Endometrium (tissue), 2 donors: Measurements from ENCODE around the gene IPO7.
"Not testable (repeated sequence)": the region's sequence is repeated elsewhere in the genome, so short reads cannot be mapped to it uniquely, and the experiment has no call there.

Source experiments
- FAIRE-seq: peaks from 2 replicates; lab custom pipeline; 2012; peaks lifted over from hg19 to GRCh38; lab: Jason Lieb, UNC
- donor health status: control.
- donor health status: control.

IPO7 gene

DNA sequence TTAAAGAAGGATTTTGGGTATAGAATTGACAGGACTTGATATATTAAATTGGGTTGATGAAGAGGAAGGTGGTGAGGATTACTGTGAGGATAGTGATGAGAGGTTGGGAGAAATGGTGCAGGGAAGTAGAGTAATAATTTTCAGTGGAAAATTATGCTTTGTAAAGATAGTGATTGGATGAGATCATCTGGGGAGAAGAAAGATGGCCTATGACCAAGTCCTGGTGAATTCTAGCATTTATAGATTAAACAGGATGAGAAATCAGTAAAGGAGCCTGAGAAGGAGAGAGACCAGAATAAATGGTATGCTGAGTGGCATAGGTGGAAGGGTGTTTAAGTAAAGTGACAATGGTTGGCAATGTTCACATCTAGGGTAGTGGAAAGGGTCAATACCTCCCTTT is 15.0 kb downstream of the IPO7 start:
- FAIRE-seq = no peak

DNA sequence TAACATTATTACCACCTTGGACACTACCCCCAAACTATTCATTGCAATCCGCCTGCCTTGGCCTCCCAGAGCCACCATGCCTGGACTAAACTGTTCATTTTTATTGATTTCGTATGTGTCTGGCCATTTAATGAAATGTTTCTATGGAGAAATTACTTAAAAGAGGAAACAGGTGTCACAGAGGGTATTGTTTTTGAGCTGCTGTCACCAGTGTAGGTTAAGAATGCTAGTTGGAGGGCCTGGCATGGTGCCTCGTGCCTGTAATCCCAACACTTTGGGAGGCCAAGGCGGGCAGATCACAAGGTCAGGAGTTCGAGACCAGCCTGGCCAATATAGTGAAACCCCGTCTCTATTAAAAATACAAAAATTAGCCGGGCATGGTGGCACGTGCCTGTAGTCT is 17.4 kb downstream of the IPO7 start:
- not testable (repeated sequence) for FAIRE-seq

DNA sequence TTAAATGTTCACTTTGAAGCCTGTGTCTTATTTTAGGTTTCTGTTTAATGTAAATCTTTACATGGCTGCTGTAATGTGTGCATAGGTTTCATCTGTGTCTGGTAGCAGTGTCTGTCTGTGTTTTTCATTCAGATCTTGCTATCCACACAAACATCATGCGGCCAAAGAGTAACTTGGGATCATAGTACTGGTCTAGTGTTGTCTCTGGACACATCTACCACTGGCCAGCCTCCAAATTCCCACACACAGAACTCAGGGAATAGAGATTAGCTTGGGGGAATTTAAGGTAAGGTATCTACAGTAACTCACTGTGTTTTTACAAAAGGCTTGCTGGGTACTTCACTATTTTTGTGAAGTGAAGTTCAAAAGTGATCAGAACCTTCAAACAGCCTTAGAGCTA is 44.3 kb downstream of the IPO7 start:
- FAIRE-seq = no peak

DNA sequence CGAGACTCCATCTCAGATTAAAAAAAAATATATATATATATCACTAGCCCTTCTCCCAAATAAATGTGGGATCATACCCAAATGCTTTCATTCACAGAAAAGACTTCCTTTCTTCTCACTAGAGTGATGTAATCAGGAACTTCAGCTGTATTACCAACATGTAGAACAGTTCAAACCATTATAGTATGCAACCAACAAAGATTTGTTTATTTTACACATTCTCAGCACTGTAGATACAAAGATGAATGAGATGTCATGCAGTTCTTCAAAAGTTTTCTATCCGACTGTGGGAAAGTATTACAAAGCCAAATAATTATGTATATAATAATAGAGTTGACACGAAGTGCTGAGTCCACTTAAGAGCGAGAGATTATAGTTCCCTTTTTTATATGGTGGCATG is 54.2 kb downstream of the IPO7 start:
- FAIRE-seq = no peak

DNA sequence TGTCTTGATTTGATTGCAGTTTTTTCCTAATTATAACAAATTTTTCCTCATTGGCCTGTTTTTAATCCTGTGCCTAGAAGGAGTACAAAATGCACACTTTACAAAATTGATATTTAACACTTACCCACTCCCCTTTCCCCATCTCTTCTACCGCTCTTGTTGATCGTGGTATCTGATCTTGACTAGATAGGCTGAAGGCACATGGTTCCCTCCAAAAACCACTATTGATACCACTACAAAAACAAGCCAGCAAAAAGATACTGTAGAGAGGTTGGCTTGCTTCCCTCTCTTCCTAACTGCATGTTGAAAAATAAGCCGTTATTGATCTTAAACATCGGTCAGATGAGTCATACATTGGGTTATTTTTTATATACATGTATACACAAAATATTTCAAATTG is 61.8 kb downstream of the IPO7 start:
- FAIRE-seq = no peak

DNA sequence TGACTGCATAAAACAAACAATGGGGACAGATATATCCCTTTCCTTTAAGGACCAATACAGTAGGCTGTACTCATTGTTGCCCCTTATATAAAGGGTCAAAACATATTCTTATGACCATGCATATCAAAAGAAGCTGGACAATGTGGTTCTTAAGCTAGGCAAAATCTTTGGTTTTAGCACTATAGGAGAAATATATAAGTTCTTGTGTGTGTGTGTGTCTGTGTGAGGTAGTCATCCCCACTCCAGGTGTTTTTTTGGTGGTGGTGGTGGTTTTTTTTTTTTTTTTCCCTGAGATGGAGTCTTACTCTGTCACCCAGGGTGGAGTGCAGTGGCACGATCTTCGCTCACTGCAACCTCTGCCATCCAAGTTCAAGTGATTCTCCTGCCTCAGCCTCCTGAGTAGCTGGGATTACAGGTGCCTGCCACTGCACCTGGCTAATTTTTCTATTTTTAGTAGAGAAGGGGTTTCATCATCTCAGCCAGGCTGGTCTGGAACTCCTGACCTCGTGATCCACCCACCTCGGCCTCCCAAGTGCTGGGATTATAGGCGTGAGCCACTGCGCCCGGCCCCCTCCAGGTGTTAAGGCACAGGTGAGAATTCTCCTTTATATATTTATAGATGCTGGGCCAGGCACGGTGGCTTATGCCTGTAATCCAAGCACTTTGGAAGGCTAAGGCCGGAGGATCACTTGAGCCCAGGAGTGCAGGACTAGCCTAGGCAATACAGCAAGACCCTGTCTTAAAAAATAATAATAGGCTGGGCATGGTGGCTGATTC is 64.3 kb downstream of the IPO7 start:
- no peak for FAIRE-seq

DNA sequence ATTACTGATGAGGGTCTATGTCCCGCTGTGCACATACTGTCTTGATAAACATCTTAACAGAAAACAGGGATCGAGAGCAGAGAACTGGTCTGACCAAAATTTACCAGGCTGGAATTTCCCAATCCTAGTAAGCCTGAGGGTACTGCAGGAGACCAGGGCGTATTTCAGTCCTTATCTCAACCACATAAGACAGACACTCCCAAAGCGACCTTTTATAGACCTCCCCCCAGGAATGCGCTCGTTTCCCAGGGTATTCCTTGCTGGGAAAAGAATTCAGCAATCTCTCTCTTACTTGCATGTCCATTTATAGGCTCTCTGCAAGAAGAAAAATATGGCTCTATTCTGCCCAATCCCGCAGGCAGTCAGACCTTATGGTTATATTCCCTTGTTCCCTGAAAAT is 67.6 kb downstream of the IPO7 start:
- not testable (repeated sequence) for FAIRE-seq

DNA sequence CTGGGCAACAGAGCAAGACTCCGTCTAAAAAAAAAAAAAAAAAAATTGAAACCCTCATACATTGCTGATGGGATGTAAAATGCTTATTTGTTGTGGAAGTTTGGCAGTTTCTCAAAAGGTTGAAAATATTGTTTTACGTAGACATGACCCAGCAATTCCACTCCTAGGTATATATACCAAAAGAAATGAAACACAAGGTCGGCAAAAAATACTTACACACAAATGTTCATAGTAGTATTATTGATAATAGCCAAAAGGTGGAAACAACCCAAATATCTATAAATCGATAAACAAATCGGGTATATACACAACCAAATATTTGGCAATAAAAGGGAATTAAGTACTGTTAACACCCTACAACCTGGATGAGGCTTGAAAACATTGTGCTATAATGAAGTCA is 71.3 kb downstream of the IPO7 start:
- no peak for FAIRE-seq

DNA sequence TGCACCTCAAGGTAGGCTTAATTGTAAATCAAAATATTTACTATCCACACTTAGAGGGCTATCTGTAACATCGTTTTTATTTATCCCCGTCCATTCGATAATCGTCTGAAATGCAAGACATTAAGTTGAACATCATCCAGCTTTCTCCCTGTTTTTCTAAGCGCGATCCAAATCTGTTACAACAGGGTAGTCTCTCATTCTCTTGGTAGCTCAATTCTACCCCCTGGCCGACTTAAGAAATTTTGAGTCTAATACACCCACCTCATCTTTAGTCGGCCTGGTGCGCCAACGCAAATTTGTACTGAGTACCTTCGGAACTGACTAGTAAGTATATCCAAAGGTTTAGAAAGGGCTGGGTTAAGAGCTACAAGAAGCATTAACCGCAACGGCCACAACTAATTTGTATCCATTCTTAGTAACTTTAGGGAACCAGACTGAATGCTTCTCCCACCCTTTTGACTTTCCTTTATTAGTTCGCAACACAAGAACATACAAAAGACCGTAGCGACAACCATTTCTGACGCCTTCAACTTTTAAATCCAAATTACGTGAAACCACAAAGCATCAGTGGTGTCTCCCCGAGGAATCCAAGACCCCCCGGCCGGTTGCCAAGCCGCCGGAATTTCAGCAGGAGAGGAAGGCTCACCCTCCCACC is 75.3 kb downstream of the IPO7 start:
- FAIRE-seq = no peak

DNA sequence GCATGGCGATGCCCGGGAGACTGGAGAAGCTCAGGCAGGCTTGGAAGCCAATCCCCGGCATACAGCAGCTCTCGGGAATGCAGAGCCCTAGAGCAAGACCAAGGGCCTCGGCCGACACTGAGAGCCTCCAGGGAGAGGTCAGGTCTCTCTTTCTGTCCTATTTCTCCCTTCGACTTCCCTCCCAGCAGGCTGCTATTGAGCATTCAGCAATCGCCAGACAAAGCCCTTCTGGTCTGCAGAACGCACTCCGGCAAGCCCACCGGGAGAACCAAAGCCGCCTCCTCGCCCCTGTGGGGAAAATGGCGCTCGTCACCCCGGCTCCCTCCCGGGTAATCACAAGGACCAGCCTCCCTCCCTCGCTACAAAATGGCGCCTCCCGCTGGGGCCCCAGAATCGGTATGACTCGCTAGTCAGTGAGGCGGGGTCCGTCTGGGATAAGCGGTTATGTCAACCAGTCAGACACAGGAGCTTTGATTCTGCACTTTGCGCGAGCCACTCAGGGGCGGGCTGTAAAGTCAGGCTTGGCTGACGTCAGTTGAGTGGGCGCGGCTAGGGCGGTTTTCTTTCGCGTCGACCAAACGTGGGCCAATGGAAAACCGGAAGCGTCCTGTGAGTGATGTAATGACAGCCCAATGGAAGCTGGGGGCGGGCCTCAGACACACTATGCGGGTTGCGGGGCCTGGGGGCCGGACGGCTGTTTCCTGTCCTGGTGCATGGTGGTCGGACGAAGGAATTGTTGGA is 76.0 kb downstream of the IPO7 start, which contains the start of gene ZNF143:
TSS of gene ZNF143 (plus strand) at position 691 of the 741 bp plus-strand sequence. CDS start 10,297 bp downstream, outside the sequence.
- peak; percentile 99 for FAIRE-seq

DNA sequence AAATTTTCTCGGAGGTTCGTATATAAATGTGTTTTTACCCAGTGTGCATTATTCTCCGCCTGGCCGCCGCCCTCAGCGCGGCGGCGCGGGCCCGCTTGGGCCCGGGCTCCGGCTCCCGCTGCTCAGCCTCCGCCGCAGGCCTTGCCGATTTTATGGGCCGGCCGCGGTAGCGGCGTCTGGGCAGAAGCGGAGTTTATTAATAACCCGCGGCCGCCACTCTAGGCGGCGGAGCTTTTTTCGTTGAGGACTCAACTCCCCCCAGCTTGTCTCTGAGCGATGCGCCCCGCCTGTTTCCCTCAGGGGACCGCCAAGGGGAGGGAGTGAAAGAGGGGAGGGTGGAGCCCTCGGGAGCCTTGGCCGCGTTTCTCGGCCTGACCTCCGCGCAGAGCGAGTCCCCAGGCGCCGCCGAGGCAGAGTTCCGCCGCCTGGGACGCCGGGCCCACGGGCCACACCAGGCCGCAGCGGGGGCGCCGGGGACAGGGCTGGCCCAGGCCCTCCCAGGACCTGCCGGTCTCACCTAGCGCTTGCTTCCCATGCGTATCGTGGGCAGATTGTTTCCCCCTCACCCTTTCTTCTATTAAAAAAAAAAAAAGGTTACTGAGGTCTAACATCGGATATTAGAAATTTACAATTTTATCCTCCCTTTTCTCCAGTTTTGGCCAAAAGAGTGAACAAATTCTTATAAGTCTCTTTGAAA is 76.8 kb downstream of the IPO7 start:
- FAIRE-seq = no peak

DNA sequence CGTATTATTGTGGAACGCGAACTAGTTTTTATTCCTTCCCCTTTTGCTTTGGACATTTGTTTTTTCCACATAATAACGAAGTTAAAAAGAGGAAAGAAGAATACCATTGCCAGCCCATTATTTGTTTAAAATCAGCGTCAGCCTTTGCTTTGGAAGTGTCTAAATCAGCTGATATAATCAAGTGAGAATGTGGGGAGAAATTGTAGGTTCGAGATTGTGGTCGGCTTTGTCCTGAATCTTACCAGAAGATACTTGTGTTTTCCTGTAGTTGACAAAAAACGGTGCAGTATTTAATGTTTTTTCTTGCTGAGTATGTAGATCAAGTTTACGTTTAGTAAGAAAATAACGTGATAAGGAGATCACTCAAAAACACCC is 77.3 kb downstream of the IPO7 start:
- no peak for FAIRE-seq

DNA sequence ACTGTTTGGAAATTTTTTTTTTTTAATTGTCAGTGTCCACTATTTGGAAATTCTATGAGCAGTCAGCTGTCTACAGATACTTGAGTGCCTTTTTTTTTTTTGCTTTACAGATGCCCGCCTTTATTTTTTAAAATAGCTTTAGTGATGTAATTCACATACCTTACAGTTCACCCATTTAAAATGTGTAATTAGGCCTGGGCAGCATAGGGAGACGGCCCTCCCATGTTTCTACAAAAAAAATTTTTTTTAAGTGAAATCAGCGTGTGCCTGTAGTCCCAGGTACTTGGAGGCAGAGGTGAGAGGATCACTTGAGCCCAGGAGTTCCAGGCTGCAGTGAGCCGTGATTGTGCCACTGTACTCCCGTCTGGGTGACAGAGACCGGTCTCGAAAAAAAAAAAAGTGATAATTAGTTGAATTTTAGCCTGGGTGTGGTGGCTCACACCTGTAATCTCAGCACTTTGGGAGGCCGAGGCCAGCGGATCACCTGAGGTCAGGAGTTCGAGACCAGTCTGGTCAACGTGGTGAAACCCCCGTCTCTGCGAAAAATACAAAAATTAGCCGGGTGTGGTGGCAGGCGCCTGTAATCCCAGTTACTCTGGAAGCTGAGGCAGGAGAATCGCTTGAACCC is 77.8 kb downstream of the IPO7 start:
- FAIRE-seq = no peak

DNA sequence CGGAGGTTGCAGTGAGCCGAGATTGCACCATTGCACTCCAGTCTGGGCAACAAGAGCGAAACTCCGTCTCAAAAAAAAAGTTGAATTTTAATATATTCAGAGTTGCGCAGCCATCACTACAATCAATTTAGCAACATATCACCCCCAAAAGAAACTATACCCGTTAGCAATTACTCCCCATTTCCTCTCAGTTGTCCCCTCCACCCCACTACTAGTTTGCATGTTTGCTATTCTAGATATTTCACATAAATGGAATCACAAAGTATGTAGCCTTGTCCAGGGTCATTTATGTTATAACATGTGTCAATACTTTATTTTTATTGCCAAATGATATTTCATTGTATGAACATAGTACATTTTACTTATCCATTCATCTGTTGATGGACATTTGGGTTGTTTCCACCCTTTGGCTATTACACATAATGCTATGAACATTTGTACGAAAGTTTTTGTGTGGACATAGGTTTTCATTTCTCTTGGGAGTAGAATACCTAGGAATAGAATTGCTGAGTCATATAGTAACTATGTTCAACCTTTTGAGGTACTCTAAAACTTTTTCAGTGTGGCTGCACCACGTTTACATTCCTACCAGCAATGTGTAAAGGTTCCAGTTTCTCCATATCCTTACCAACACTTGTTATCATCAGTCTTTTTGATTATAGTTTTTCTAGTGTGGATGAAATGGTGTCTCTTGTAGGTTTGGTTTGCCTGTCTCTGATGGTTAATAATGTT is 78.5 kb downstream of the IPO7 start:
- FAIRE-seq = no peak

DNA sequence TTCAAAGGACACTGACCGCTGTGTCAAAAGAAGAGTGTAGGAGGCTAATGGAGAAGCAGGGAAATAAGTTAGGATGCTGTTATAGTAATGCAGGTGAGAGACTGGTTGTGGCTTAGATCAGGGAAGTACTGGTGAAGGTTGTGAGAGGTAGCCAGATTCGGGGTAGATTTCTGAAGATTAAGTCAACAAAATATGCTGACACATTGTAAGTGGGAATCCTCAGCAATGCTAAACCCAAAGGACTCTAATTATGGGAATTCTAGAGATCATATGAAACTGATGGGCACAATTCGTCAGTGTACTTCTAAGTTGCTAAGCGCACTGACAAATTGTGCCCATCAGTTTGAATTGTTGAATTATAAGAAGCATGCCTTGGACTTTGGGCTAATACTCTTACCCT is 86.3 kb downstream of the IPO7 start:
- FAIRE-seq = no peak

DNA sequence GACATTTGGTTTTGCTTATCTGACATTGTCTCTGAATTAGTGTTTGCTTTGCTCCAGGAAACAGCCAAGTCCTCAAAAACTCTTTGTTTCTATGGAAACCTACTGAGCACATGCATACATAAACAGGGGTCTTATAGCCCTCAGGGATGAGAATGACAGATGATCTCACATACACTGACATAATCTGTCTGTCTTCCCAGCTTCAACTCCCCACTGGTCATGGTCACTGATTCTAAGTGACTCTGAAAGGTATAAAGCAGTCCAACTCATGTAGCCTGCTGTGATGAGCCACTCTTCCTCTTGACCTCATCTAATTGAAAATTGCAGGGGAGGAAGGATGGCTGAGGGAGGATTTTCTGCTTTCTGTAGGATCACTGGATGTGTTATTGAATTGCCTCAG is 89.0 kb downstream of the IPO7 start:
- FAIRE-seq = no peak

DNA sequence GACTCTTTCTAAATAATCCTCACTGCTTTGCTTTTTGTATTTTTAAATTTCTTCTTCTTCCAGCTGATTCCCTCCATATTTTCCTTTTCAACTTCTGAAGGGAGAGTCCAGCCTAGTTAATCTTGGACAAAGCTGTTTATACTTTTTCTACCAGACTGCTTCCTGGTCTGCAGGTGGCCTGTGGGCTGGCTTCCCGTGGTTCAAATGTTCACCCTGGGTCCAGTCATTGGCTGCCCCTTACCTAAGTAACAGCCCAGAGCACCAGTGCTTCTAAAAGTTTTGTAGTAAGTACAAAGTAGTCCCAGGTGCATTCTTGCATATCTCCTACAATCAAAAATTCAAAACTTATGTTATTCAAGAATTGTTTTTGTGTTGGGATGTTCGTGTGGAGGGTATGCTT is 95.4 kb downstream of the IPO7 start:
- FAIRE-seq = no peak

DNA sequence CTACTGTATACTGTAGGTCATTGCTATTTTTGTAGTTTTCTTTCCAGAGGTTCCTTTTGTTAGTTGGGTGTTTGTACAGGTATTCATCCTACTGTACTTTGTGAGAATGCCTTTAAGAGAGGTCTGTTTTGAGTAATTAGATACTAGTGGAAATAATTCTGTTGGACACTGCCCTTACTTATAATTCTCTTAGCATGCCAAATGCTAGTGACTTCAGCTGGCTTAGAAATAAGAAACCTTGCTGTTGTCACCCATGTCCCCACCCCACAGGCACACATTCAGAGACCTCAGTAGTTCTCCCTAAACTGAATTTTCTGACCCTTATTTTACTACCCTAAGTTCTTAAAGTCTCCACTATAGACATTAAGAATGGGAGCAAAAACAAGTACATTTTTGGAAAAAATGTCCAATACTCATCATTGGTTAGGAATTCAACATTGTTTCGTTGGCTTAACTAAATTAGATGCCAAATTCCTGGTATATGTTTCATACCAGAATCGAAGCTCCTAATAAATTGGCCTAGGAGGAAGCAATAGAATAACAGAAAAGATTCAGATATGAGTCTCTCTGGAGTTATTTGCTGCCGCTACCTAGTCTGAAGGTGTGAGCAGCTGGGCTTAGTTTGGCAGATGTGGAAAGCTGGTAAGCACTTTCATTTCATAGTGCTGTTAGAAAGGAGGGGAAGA is 104.8 kb downstream of the IPO7 start:
- FAIRE-seq = no peak

DNA sequence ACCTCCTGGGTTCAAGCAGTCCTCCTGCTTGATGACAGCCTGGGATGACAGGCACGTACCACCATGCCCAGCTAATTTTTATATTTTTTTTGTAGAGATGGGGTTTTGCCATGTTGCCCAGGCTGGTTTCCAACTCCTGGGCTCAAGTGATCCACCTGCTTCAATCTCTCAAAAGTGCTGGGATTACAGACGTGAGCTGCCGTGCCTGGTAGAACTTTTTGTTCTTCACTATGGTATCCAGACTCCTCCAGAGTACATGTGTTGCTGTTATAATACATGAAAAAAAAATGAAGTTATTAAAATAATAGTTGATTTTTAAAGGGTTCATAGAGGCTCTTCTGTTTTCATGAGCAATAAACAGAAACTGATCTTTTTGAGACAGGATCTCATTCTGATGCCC is 105.9 kb downstream of the IPO7 start:
- FAIRE-seq = no peak

DNA sequence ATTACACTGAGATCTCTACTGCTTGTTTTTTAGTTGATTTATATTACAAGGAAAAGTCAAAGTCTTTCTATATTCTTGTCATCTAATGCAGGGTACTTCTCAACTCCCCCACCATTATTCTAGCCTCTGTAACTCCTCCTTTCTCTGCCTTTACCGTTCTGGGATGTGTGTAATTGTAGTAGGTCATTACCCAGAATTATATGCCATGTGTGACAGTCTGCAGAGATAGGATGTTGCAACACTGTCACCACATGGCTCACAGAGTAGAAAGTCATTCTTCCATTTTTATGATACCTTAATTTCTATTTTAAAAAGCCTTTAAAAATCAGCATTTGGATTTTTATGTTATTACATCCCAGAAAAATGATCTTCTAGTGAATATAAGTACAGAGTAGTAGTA is 109.0 kb downstream of the IPO7 start:
- FAIRE-seq = no peak

DNA sequence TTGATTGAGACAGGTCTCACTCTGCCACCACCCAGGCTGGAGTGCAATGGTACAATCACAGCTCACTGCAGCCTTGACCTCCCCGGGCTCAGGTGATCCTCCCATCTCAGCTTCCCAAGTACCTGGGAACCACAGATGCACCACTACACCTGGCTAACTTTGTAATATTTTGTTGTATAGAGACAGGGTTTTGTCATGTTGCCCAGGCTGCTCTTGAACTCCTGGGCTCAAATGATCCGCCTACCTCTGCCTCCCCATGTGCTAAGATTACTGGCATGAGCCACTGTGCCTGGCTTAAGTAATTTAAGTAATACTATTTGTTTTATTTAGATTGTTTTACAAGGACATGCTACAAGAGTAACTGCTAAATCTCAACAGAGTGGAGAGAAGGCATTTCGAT is 109.9 kb downstream of the IPO7 start:
- FAIRE-seq = no peak
